ENCODE data around the gene STAC.
"Not testable (repeated sequence)": the region's sequence is repeated elsewhere in the genome, so short reads cannot be mapped to it uniquely, and the experiment has no call there.

The STAC gene

DNA sequence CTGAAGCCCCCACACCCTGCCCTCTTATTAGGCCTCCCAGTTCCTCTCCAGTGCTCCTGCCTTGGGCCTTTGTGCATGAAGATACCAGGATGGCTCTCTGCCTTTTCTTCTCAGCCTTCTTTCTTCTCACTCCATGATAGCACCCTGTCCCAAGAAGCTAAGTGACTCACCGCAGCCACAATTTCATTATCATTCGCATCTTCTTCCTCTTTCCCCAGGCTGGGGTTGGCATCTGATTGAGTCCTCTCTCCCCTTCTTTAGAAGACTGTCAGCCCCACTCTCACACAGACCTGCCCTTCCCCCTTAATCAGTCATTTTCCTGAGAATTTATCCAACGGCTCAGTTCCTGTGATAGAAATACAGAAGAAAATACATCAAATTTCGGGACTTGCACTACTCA is 102.0 kb downstream of the STAC start:
- DNase-seq: no peak

DNA sequence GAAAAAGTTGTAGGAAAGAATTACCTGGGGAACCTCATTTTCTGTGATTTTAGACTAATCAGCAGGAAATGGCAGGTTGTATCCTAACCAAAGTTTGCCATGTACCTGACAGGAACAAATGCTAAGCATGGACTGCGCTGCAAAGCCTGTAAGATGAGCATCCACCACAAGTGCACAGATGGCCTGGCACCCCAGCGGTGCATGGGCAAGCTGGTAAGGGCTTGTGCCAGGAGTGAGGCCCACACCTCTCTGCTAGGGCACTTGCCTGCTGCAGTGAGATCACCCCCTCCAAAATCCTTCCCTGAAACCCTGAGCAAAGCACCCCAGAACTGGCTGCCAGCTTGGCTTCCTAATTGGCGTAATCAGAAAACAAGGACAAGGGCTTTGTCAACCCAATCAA is 102.6 kb downstream of the STAC start:
- no peak for DNase-seq

DNA sequence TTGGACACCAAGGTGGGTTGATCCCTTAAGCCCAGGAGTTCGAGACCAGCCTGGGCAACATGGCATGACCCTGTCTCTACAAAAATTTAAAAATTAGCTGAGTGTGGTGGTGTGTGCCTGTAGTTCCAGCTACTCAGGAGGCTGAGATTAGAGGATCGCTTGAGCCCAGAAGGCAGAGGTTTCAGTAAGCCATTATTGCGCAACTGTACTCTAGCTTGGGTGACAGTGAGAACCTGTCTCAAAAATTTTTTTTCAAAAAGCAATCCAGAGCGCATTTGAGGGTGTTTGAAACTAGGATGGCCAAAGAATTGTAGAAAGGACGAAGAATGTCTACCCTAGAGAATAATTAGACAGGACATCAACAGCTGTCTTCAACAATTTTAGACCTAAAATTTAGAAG is 103.4 kb downstream of the STAC start:
- no peak for DNase-seq

DNA sequence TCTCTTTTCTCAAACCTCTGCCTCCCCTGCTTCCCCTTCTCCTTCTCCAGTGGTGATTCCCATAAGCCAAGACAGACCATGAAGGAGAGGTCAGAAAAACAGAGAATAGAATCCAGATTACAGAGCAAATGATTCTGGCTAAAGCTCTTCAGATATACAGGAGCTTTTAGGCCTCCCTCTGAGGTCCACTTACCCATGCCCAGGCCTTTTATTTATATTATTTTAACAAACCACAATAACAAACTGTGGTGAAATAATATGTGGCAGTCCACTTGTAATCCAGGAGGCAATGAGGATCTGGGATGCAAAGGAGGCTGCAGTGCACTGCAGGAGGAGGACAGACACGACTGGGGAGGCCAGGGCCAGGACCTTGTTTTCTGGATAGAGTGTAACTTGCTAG is 104.1 kb downstream of the STAC start:
- DNase-seq: no peak

- DNase-seq: no peak
These were observed 105.9 kb downstream of the STAC start for GRCh38 chr3:36486009-36486795.

DNA sequence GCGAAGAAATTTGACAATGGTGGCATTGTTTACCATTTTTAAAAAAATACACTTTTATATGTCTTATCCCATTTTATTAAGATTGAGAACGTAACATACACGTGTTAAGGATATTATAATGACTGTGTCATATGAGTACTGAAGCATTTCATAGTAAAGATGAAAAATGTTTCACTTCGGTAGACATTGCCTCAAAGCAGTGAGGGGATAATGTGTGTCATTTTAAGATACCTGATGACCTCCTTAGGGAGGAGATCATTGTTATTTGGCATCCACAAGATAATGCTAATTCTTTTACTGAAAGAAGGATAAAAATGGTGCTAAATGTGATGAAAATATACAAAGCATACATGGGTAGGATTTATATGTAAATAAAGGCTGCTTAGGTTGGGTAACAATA is 107.3 kb downstream of the STAC start:
- DNase-seq: no peak

DNA sequence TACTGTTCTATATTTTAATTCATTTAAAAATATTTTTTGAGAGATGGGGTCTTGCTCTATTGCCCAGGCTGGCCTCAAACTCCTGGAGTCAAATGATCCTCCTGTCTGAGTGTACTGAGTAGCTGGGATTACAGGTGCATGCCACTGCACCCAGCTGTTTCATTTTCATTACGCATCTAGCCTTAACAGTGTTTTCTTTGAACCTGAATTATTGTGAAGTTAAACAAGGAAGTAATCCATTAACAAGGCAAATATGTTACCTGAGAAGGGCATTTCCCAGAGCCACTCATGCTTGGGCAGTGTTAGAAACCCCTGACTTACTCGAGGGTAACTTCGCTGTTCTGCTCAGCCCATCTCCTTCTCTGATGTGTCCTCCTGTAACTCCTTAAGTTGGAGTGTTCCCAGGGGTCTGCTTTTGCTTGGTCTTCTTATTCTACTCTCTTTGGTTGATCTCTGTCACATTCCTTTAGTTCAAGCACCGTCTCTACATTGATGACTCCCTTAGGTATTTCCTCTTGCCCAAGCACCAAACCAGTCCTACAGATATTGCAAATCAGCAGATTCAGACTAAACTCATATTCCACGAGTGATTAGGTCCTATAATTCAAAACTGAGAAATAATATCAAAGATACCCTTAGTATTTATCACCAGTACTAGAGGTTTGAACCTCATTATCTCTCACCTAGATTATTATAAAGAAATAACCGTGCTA is 107.9 kb downstream of the STAC start:
- DNase-seq: no peak

DNA sequence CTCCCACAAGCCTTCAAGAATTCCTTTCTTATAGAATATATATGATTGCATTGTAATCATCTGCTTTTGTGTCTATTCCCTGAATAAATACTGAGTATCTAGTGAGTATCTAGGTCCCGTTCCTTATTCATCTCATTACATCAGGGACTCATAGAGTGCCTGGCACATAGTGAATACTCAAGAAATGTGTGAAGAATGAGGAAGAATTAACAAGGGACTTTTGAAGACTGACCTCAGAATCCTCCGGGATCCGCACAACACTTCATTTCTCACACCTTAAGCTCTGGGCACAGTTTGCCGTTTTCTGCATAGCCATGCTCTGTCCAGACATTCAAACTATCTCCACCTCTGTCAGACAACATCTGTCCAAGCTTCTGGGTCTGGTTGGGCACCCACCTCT is 108.8 kb downstream of the STAC start:
- DNase-seq: no peak

GRCh38 chr3:36489679-36490425 is 109.5 kb downstream of the STAC start:
- DNase-seq: no peak

DNA sequence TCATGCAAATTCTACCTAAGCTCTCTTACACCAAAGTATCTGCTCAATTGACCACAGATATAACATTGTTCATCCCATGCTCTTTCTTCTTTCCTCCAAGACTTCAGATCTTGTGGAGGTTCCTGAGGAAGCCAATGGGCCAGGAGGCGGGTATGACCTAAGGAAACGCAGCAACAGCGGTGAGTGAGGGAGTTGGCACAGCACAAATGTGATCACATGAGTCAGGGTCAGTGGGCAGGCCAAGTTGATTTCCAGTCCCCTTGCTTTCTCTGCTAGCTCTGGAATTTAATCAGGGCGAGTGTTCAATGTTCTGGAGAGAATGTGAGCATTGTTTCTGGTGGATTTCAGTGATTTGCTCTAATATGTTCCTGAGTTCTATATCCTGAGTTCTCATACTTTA is 112.7 kb downstream of the STAC start:
- no peak for DNase-seq

DNA sequence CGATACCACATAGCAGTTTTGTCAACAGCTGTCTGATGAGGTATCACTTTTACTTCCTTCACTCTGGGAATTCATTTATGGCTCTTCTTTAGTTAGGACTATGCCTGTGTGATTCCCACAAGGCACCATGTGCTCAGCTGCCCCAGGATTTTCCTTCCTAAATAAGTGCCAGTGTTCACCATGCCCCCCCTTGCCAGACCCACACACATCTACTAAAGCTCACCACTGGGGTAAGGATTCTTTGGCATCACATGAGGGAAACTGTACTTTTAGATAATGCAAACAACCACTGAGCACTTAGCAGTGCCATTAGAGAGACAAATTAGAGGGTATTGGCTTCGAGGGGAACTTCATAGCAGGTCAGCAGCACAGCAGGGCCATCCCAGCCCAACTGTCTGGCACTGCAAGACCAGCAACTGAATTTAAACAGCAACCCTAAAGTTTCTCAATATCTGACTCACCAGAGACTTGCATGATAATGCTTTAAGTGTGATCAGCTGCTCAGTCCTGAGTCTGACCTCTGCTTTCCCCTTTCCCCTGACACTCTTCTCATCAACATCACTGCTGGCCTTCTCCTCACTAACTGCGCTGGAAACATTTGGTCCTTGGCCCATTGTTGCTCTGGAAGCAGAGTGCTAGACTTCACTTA is 114.3 kb downstream of the STAC start:
- no peak for DNase-seq

- peak; percentile 11 for DNase-seq
These were observed 116.7 kb downstream of the STAC start for GRCh38 chr3:36496684-36497633.

- DNase-seq: not testable (repeated sequence)
These were observed 119.7 kb downstream of the STAC start for GRCh38 chr3:36500053-36500452.

GRCh38 chr3:36501616-36502015 is 121.3 kb downstream of the STAC start:
- no peak for DNase-seq

- DNase-seq: no peak
These were observed 125.1 kb downstream of the STAC start for GRCh38 chr3:36505393-36505792.

DNA sequence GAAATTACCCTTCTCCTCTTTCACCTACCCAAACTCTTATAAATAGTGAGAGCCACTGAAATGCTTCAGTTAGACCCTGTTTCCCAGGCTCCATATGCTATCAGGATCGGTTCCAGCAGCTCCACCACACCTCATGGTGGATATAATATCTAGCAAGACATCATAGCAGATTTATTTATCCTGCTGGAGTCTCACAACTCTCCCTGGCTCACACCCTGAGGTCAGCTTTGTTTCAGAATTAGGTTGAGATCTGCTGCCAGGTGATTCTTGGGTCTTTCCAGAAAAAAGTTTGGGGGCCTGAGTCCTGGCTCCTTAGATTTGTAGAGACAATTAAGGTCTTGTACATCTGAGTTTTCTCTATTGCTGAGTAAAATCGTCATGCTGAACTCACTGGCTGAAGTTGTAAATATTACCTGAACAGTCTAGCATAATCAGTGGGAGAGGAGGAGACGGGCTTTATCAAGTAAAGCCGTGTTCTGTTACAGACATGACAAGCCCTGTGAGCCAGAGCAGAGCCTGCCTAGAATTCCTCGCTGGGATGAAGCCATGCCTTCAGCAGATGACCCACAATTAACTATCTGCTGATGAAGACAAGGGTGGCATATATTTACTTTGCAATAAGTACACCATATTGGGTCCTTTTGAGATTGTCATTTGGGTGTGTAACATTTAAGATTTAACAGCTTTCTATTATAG is 131.6 kb downstream of the STAC start:
- no peak for DNase-seq

- DNase-seq: no peak
These were observed 132.3 kb downstream of the STAC start for GRCh38 chr3:36512555-36512954.

DNA sequence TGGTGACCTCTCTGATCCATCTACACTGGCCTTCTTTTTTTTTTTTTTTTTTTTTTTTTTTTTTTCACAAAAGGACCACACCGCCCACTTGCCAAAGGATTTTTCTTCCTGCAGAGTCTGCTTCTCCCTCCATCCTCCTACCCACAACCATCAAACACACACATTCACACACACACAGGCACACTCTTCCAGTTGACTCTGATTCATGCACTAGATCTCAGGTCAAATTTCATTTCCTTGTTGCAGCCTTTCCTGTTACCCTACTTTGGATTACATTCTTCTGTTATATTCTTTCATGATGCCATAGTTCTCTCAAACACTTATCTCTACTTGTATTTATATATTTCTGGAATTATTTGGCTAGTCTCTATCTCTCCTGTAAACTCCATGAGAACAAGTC is 133.9 kb downstream of the STAC start:
- DNase-seq: no peak

- no peak for DNase-seq
These were observed 139.4 kb downstream of the STAC start for GRCh38 chr3:36519682-36520081.

GRCh38 chr3:36520241-36521006 is 140.1 kb downstream of the STAC start:
- DNase-seq: no peak

DNA sequence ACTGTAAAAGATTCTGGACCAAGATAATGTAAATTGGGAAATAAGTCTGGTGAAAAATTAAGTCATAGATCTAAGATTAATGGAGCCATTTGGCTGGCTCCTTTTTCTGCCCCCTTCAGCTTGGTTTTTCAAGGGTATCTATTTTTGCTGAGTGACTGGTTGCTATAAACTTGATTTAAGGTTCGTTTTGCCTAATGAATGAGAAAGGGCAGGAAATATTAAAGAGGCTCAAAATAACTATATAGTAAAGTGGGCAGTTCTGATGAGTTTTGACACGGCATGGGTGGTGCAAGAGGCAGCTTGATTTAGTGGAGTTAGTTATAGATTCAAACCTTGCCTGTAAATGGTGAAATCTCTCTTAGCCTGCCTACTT is 140.7 kb downstream of the STAC start:
- DNase-seq: no peak
